Measurements from ENCODE around the gene ZNF383. TPM values are rescaled to one million over a fixed set of nuclear protein-coding genes. Genes with fewer than 3 reads are reported as not detected.

Gene ZNF383
- total RNA-seq (2021; ENCODE audit: unreplicated experiment) (6.6 TPM), Bru-seq, nascent RNA (percentile 63 among the genes with signal in this experiment), BruChase-seq, experiment 1, labeled RNA remaining after a 6-hour chase (percentile 63 among the genes with signal in this experiment), BruChase-seq, experiment 2, labeled RNA remaining after a 2-hour chase (percentile 61 among the genes with signal in this experiment)
- 2.7 and 3.5 TPM in 2 replicates for polyA plus RNA-seq (2012)
- long read RNA-seq, partial matches to known transcripts, result 1 of 6 reads
- long read RNA-seq, other reads (novel, unspliced or antisense), result 5 of 6 reads

- Histone ChIP-seq H3K9me3 (ENCODE audit: control insufficient read depth in 1 of 2, insufficient read depth in 1 of 2, low read depth in 1 of 2, low read length in 2 of 2) (no peaks in the 10 kb centered on the region; a peak in 1 of 4 replicates), H3K36me3 (ENCODE audit: control insufficient read depth in 1 of 2, insufficient read depth in 2 of 2, low read length in 2 of 2) (0 out of 4 replicates have a peak, but pooled peaks cover 0 to 3% of the 10 kb centered on the region in 2 experiments), H3K27ac (ENCODE audit: low read depth, low read length) (peak within 1 kb of the TSS; percentile 68), H2AFZ (ENCODE audit: low read depth, low read length, poor library complexity, severe bottlenecking) (peak within 1 kb of the TSS; percentile 97), H3K4me3 (replicated peaks in 1 of 2; ENCODE audit: low read depth in 1 of 2, low read length in 2 of 2) (peak within 1 kb of the TSS; percentile 93 to 100), H3K9me2 (ENCODE audit: insufficient read depth) (no peaks in the 10 kb centered on the region), H4K20me1 (ENCODE audit: insufficient read depth) (no peaks in the 10 kb centered on the region), H3K4me2 (ENCODE audit: low read length) (peak within 1 kb of the TSS; percentile 99), H3K79me2 (ENCODE audit: insufficient read depth, low read length) (peaks cover 17% of the 10 kb centered on the region), H3K4me1 (ENCODE audit: control insufficient read depth in 1 of 2, insufficient read depth in 2 of 2, low read length in 2 of 2) (peaks cover 4 to 10% of the 10 kb centered on the region in 2 experiments; a peak in 2 of 4 replicates), H3K9ac (ENCODE audit: low read length) (peak within 1 kb of the TSS; percentile 93), H3K27me3 (ENCODE audit: insufficient read depth, low read length) (no peaks in the 10 kb centered on the region)
- RAD21 ChIA-PET (ENCODE audit: low non-redundant PET in 1 of 2, low total read pairs in 2 of 2, uncharacterized antibody in 2 of 2, unreplicated experiment in 2 of 2), result no interaction called here
- CTCF ChIA-PET, result no interaction called here
- no TSS peak for BruUV-seq (replicated peaks)
- POLR2A ChIA-PET, result interaction anchor here (0.5 to 1.4 kb wide), 5 partner anchors 9 to 1002 kb away, joined by 3 to 5 read pairs (median 4); partner anchors contain the start of gene ZNF585A
- intact Hi-C loops (cut with micrococcal nuclease), result loop anchor here (5.0 to 10.0 kb wide), 4 partner anchors 46 to 1083 kb away; partner anchors contain the start of genes ZNF146, ZNF565, ZNF573 and ZNF585A
- DNase-seq (ENCODE audit: low read depth, low spot score) (peak; percentile 85), ATAC-seq (peak; percentile 94)
- TF ChIP-seq RAD21 (IDR thresholded peaks at IDR 0.05; ENCODE audit: low read depth) (no peak), EGR1 (IDR thresholded peaks at IDR 0.05; ENCODE audit: low read depth) (no peak), SP1 (IDR thresholded peaks at IDR 0.05; ENCODE audit: low read depth) (peak; percentile 43), SRF (IDR thresholded peaks at IDR 0.05; ENCODE audit: low read depth) (no peak), POLR2AphosphoS5 (IDR thresholded peaks at IDR 0.05; ENCODE audit: low read depth, low read length) (peak; percentile 59), JUND (IDR thresholded peaks at IDR 0.05) (no peak), ZBTB33 (IDR thresholded peaks at IDR 0.05; ENCODE audit: extremely low read depth, insufficient replicate concordance, low read length) (no peak), ATF3 (IDR thresholded peaks at IDR 0.05) (no peak), ZNF274 (IDR thresholded peaks at IDR 0.05; ENCODE audit: low read depth, low read length) (no peak), YY1 (IDR thresholded peaks at IDR 0.05; ENCODE audit: extremely low read depth, insufficient replicate concordance, low read depth, low read length) (peak; percentile 90), EZH2 (IDR thresholded peaks at IDR 0.05) (no peak), CEBPB (IDR thresholded peaks at IDR 0.05; ENCODE audit: low read depth) (no peak), CTCF (IDR thresholded peaks at IDR 0.05 in 2 of 3, conservative IDR thresholded peaks at IDR 0.05 in 1 of 3; ENCODE audit: borderline replicate concordance in 1 of 3, insufficient read depth in 1 of 3, low read depth in 2 of 3, low read length in 2 of 3) (no peak), ELF1 (IDR thresholded peaks at IDR 0.05; ENCODE audit: borderline replicate concordance, low read depth) (peak; percentile 79), EZH2phosphoT487 (IDR thresholded peaks at IDR 0.05; ENCODE audit: borderline replicate concordance) (no peak), MAX (IDR thresholded peaks at IDR 0.05) (no peak; the same call in 1 of the 2 replicates), ZFX (IDR thresholded peaks at IDR 0.05) (peak; percentile 41; the same call in 1 of the 2 replicates), TCF7L2 (IDR thresholded peaks at IDR 0.05; ENCODE audit: borderline replicate concordance, extremely low read depth, insufficient read depth, insufficient read length) (no peak), FOSL1 (IDR thresholded peaks at IDR 0.05; ENCODE audit: low read depth) (no peak), SIN3A (IDR thresholded peaks at IDR 0.05; ENCODE audit: low read depth) (peak; percentile 34; the same call in 1 of the 2 replicates)
Observed at GRCh38 chr19:37217775-37218591, at the start of gene ZNF383. Gene ZNF383 (plus strand): TSS chr19:37218214. CDS start chr19:37230454, 12,240 bp downstream.

Data from HCT116 (cell line).